HG03378 (cell line): ENCODE results near the gene REPS2.

Experiments
- ATAC-seq: cut with Tn5 transposase; IDR thresholded peaks from one replicate; pipeline ENCODE4 v1.9.1; 2021; ENCODE audit warnings: mild to moderate bottlenecking, moderate library complexity; ENCODE audit not compliant: unreplicated experiment

REPS2 gene

DNA sequence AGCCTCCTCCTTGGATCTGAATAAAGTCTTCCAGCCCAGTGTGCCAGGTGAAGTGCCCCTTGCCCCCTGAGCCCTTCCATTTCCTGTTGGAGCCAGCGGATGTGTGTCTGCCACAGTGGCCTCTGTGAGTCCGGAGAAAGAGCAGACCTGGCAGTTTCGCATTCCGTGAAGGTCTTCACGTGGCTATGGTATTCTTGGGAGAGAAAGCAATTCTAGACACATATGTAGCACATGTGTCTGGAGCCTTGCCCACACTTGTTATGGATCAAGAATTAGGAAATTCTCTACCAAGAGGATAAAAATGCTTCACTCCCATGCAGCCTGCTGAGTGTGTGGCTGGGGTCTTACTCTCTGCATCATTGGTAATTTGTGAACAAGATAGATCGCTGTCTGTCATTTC, 130.9 kb downstream of the REPS2 start:
- ATAC-seq: no peak

DNA sequence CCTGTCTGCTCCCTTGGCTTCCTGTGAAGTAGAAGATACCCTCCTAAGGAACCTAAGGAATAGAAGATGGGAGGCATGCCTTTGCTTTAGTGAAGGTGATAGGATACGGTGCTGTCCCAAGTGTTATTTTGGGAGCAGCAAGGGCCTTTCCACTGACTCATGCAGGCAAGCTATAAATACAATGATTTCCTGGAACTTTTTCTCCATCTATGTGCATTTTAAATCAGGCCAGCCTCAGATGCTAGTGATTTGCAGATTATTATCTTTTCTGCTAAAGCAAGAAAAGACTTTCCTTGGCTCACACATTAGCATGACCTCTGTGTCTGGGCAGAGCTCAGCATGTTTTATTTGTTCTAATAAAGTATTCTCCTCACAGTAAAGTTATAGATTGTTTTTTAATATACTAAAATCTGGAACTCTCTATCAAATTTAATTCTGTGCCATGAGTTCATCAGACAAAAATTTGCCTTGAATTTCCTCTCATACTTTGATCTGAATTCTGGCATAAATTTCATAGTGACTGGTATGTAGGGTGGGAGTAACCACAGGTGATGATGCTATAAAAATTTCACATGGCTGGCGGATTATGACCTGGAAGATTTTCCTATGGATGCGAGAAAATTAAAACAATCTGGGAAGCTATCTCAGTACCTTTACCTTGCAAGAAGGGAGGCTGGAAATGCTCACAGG, 131.7 kb downstream of the REPS2 start:
- no peak for ATAC-seq

DNA sequence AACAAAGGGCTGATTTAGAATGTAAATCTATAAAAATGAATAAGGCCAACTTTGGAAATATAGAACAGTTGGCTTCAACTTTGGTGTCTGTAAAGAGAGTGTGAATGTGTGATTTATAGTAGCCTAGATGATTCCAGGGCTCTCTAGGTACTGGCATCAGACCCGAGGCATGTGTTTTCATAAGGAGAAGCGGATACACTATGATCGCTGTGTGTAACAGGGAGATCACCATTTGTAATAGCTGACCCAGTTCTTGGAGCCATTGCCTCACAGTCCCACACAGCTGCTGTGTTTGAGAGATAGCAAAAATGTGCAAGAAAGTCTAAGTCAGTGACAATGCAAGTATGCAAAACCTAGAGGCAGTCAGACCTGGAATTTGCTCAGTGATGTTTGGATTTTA, 135.1 kb downstream of the REPS2 start:
- ATAC-seq: no peak

DNA sequence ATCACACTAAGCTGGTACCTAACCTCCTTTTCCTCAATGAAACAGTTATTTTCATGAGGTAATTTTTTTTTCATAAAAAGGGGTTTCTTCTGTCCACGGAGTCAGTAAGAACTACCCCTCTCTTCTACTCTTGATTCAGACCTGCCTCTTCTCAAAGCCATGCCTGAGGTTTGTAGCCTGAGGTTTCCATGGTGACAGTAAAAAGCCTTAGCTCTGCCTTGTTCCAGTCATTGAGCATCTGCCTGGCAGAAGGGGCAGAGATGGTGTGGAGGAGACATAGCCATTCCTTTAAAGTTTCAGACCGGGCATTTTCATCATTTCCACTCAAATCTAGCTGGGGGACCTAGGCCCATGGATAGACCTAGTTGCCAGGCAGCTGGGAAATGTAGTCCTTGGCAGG, 135.5 kb downstream of the REPS2 start:
- ATAC-seq: no peak

DNA sequence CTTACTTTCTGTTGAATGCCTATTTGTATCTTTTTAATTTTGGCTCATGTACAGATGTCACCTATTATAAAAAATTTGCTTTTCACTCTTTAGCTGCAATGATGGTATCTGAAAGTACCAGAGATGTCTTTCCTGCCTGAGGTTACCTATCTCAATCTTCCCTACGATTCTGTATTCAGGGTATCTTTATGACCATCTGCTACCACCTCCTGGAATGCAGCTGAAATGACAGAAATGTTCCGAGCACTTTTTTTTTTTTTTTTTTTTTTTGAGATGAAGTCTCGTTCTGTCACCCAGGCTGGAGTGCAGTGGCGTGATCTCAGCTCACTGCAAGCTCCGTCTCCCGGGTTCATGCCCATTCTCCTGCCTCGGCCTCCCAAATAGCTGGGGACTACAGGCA, 136.4 kb downstream of the REPS2 start:
- ATAC-seq: no peak

DNA sequence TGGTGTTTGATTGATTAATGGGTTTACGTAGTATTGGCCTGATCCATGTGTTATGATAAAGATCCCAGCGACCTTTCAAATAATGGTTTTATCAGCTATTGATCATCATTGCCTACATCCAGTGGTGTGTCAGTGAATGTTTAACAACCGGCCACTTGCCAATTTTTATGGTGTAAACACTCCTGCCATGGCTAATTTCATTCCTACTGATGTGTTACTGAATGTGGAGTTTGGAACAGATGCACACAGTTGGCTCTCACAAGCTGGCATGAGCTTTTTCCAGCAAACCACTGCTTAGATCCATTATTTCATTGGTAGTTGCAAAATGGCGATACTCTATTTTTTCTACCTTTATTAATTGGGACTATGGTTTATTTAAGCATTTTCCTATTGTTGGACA, 139.9 kb downstream of the REPS2 start:
- no peak for ATAC-seq

DNA sequence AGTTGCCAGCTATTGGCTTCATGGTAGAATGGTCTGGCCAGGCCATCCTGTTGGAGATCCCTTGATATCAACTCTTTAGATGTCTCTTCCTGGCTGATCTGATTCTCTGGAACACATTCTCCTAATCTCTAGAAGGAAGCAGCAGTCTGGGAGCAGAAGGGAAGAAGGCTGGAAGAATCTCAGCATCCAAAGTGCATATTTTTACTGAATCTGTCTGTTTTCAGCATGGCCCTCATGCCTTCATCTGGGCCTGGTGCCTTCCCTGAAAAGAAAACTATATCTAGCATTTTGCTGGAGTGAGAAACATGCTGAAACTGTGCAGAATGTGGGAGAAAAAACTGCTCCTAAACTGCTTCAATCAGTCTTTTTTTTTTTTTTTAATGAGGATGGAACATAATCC, 148.7 kb downstream of the REPS2 start:
- no peak for ATAC-seq

DNA sequence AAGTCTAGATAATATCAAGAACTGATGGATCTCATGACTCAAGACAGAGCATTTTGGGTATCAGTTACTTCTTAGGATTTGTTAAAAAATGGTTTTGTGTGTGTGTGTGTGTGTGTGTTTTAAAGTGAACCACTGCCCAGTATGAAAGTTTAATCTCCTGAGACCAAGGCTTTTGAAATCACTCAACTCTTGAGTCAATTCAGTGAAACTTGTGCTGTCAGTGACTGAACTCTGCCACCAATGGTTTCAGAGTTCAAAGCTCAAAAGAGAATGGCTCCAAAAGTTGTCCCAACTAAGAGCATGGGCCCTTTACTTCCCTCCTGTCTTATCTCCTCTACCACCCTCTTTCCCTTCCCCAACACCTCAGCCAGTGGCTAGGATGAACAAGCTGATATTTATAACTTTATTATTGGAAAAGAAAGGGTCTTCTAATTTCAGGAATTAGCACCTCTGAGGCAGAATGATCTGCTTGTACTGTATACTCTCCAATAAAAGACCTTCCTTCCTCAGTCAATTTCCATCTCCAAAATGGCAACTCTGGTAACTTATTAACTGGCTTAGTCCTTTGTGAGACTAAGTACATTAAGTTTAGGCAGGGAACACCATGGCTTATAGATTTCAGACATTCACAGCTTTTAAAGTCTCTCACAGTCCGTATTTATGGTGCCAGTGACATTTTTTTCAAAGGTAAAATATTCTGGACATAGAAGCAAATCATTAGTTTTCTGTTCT, 152.2 kb downstream of the REPS2 start:
- ATAC-seq: no peak

DNA sequence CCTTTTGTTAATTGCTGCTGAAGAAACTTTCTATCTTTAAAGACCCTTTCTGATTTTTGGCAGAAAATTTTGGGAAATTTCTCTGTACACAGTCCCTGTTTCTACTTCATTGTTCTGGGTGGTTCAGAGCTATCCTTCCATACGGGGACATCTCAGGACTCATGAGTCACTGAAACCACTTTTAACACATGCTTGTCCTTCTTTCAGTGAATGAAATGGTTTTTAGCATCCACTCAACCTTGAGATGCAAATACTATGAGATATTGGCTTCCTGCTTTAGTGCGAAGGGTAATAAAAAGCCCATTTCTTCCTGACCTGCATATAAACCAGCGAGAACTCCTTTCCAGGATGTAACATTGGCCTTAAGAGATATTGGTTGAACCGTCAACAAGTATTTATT, 158.0 kb downstream of the REPS2 start:
- ATAC-seq: no peak

DNA sequence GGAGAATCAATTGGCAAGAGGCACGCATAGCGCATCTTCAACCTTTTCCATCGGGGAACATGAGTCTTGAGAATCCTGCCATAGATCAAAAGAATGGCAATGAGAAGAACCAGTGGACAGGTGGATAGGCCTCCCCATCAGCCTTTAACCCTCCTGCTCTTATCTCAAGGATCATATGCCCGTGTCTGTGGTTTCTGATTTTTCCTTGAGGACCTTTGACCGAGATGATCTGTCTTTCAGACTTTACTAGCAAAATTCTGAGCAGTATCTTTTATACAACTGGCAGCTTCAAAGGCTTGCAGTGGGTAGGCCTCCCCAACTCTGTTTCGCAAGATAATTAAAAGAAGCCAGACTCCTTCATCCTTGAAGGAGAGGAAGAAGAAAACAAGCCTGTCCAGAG, 174.4 kb downstream of the REPS2 start:
- no peak for ATAC-seq

DNA sequence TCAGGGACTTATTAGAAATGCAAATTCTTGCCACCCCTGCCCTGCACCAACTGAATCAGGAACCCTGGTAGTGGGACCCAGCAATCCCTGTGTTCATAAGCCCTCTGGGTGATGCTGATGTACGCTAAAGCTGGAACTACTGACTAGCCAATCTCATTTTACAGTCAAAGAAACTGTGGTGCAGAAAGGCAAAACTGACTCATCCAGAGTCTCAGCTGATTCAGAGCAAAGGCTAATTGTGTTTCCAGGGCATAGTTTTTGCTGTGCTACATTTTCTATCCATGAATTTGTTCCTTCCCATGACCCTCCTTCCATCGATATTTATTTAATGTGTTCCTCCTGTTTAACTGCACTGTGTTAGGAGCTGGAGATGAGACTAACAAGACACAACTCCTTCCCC, 207.5 kb downstream of the REPS2 start:
- ATAC-seq: no peak

DNA sequence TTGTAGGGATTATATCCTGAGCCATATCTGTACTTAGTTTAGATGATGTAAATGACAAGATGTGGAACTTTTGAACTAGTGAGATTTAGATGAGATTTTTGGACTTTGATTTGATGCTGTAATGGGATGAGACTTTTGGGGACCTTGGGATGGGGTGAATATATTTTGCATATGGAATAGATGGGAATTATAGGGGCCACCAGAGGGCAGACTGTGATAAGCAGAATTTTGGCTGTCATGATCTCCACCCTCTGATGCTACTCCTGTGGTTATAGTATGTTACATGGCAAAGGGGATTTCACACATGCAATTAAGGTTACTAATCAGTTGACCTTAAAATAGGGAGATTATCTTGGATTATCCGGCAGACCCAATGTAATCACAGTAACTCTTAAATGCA, 214.5 kb downstream of the REPS2 start:
- no peak for ATAC-seq

DNA sequence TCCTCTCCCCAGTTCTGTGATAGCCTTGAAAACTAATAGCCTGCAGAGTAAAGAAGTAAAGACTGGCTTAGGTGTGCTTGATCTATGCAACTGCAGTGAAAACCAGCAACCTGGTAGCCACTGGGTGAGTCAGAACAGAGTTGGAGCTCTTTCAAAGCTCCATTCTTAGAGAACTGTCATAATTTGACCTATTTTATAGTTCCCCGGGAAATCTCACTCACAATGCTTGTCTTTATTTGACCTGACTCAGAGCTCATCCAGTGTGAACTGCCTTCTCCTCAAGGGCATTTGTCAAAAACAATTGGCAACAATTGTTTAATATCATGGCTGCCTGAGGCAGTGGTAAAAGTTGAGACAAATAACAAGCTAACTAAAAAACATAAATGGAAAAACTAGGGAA, 215.5 kb downstream of the REPS2 start:
- no peak for ATAC-seq

DNA sequence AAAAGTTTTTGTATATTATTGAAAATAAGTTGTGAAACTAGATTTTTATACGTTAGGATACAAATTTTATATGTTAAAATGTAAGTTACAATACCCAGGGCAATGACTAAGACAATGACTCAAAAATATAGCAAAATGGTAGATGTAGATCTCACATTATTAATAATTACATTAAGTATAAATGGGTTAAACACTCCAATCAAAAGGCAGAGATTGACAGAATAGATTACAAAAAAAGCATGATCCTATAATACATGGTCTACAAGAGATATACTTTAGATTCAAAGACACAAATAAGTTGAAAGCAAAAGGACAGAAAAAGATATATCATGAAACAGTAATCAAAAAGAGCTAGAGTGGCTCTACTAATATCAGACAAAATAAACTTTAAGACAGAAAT, 217.6 kb downstream of the REPS2 start:
- no peak for ATAC-seq

DNA sequence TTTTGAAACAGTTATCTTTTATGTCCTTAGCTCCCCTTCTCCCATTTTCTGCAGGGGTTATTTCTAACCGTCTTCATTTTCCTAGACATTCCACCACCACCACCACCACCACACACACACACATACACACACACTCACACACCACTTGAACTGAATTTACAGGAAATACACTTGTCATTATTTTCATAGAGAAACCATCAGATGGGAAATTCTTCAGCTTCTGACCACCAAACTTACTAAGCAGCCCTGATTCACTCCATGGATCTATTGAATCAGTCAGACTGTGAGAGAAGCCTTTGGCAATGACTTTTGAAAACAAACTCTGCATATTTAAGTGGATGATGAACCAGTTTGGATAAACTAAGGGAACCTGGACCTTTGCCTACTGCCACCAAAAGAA, 218.5 kb downstream of the REPS2 start:
- no peak for ATAC-seq

DNA sequence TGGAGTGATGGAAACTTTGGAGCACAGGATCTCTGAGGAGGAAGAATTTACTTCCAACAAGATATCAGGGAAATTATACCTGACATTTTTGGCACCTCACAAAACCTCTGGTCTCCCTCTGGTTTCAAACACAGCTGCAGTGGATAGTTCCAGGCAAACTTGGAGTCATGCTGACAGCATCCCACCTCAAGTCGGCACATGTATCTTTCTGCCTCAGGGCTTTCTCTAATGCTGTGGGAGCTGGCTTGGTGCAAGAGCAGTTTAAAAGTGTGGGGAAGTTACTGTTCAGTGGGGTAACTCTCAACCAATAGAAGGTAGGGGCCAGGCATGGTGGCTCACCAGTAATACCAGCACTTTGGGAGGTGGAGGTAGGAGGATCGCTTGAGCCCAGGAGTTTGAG, 221.5 kb downstream of the REPS2 start:
- ATAC-seq: no peak

DNA sequence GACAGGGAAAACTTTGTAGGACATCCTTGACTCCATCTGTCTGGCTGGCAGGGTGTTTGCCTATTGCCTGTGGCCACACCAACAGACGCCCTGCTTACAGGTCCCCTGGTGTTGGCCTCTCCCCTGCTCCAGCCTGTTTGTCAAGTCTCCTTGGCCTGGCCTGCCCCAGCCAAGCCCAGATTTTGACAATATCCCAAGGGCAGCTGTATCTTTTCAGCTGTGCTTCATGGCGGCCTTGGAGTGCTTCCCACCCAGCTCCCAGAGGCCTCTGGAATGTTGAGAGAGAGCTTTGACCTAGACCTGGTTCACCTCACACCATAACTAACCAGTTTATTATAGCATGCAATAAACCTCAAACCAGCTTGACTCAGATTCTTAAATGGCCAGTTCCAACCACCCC, 224.5 kb downstream of the REPS2 start:
- no peak for ATAC-seq

DNA sequence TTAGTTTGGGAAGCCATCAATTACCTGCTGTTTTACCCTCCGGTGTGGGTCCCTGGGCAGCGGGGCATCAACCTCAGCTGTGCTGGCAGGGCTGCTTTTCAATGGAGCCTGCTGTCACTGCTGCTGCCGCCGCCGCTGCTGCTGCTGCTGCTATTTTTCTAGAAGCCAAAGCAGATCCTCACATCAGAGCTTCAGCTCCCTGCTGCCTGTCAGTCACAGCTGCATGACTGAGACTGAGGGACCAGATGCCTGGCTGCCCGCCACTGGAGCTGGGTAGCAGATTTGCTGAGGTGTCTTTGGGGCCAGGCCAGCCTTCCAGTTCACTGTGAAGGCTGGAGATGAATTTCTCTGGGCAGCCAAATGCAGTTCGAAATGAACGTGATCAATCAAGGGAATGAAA, 228.2 kb downstream of the REPS2 start:
- ATAC-seq: no peak

DNA sequence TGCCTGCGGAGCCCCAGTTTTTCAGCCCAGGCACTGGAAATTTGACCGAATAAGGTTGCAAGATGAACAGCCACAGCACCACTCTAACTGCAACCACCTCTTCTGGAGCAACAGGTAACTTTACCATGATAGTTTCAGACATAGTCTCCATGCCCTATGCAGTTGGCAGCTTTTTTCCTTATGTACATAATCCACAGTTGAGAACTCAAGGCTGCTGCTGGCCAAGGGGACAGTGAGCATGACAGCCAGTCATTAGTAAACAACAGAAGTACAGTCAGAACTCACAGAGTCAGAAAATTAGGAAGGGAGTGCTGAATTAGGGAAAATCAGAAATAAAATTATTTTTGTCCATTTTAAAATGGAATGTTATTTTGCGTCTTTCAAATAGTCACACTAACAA, 235.9 kb downstream of the REPS2 start:
- no peak for ATAC-seq

DNA sequence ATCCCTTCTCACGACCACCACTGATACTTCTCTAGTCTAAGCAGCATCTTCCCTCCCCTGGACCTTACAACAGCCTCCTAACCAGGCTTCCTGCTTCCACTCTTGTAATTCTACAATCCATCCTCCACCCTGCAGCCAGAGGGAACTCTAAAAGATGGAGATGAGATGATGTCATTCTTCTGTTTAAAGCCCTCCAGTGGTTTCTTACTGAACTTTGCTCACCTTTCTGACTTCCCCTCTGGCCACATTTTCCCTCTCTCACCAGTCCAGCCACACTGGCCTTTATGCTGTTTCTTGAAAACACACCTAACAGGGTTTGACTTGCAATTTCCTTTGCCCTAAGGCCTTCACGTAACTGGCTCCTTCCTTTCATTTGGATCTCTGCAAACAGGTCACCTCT, 237.1 kb downstream of the REPS2 start:
- ATAC-seq: no peak

DNA sequence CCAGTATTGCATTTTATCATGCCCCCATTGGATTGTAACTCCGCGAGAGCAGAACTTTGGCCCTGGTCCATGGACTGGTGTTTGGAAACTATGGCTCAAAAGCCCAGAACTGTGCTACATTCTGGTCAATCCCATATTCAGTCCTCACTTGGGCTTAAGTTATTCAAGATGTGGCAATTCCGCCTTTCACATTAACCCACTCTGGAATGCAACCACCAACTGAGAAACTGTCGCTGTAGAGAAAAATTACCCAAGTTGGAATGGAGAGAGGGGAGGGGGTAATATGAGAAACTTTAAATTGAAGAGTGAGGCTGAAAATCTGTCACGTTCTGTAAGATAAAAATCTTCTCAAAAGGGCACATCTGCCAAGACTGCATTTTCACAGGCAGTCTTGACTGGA, 239.0 kb downstream of the REPS2 start:
- ATAC-seq: no peak

DNA sequence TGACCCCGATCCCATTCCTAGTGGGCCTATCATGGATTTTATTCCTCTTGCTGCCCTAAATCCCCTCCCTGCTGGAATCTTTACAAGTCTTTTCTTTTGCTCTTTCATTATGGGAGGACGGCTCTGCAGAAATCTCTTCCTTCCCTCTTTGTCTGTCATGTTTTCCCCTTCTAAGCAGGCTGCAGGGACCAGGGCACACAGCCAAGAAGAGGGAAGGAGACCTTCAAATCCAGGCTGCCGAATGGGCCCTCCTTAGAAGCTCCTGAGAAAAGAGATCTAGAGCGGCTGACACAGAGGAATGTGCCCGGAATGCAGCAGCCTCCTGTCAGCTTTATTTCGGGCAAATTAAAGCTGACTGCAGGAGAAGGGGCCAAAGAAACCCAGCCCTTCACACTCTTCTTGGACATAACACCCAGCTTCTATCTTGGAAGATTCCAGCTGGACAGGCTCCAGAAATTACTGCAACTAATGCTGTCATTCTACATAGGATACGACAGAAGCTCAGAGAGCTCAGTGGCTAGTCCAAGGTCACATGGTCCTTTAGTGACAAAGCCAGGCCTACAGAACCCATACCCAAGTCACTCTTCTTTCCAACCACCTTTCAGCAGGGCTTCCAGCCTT, 240.8 kb downstream of the REPS2 start:
- ATAC-seq: no peak
